Right atrium auricular region (tissue), 2 donors: ENCODE data around the gene PCGF6. TPM values are rescaled to one million over a fixed set of nuclear protein-coding genes. Genes with fewer than 3 reads are reported as not detected.

Experiments used
- DNase-seq: peaks from one replicate; pipeline ENCODE4 v3.0.0-alpha.2; 2019; ENCODE audit warnings: low spot score
- H3K27ac ChIP-seq, 2 donors: fragments of 200-600 bp; sonication (generic); 1 replicate in 1 of 2; 2 replicates in 1 of 2; pipeline ENCODE4 v1.5.1; 2016 to 2019
- H3K27me3 ChIP-seq, 2 donors: fragments of 200-600 bp; sonication (generic); one replicate each; pipeline versions ENCODE4 v1.5.1 to v1.6.0; 2017 to 2019
- H3K36me3 ChIP-seq: fragments of 200-600 bp; sonication (generic); one replicate; pipeline ENCODE4 v1.5.1; 2016
- H3K4me1 ChIP-seq, 2 donors: fragments of 200-600 bp; sonication (generic); one replicate each; pipeline versions ENCODE4 v1.5.1 to v1.6.0; 2017 to 2019
- H3K4me3 ChIP-seq, 2 donors: fragments of 200-600 bp; sonication (generic); 1 replicate in 1 of 2; 2 replicates in 1 of 2; pipeline ENCODE4 v1.5.1; 2017 to 2019; ENCODE audit warnings: mild to moderate bottlenecking in 1 of 2, moderate library complexity in 1 of 2
- H3K9me3 ChIP-seq, 2 donors: fragments of 200-600 bp; sonication (generic); one replicate each; pipeline ENCODE4 v1.5.1; 2019
- microRNA counts, 2 donors: library from miRNA; unstranded; fragments of <30 nt; microRNA quantifications; one replicate each; lab custom pipeline; 2016 to 2017
- microRNA-seq, 2 donors: library from miRNA; unstranded; fragments of <30 nt; microRNA quantifications; one replicate each; pipeline ENCODE4, GENCODE V29; 2016 to 2017; ENCODE audit warnings: borderline number of aligned reads in 2 of 2, borderline replicate concordance in 1 of 2
- total RNA-seq, 2 donors: library from RNA; depleted of rRNA; stranded (reverse); fragments of >200 nt; gene quantifications; one replicate each; pipeline ENCODE4 v1.1.0, GENCODE V29; 2016
- TF ChIP-seq, protein P1 (sequence below), 2 donors: fragments of 200-600 bp; sonication (generic); IDR thresholded peaks; one replicate each; pipeline ENCODE4 v1.5.1; 2019; ENCODE audit warnings: antibody characterized with exemption in 2 of 2

The PCGF6 gene
- total RNA-seq, 2 donors from 2014 or later = 4.5 to 10.4 TPM

DNA sequence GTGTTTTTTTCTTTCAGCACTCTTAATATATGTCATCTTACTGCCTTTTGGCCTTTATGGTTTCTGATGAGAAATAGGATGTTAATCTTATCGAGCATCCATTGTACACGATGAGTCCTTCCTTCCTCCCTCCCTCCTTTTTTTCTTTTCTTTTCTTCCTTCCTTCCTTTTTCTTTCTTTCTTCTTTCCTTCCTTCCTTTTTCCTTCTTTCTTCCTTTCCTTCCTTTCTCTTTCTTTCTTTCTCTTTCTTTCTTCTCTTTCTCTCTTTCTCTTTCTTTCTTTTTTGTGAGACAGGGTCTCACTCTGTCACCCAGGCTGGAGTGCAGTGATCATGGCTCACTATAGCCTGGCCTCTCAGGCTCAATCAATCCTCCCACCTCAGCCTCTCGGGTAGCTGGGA is 96.8 kb downstream of the PCGF6 start:
- Histone ChIP-seq H3K4me1 (no peaks in the 10 kb centered on the region), H3K36me3 (no peaks in the 10 kb centered on the region), H3K27me3 (no peaks in the 10 kb centered on the region), H3K27ac (no peak overlapping the region), H3K9me3 (no peaks in the 10 kb centered on the region), H3K4me3 (no peak overlapping the region)
- TF ChIP-seq, protein P1, sequence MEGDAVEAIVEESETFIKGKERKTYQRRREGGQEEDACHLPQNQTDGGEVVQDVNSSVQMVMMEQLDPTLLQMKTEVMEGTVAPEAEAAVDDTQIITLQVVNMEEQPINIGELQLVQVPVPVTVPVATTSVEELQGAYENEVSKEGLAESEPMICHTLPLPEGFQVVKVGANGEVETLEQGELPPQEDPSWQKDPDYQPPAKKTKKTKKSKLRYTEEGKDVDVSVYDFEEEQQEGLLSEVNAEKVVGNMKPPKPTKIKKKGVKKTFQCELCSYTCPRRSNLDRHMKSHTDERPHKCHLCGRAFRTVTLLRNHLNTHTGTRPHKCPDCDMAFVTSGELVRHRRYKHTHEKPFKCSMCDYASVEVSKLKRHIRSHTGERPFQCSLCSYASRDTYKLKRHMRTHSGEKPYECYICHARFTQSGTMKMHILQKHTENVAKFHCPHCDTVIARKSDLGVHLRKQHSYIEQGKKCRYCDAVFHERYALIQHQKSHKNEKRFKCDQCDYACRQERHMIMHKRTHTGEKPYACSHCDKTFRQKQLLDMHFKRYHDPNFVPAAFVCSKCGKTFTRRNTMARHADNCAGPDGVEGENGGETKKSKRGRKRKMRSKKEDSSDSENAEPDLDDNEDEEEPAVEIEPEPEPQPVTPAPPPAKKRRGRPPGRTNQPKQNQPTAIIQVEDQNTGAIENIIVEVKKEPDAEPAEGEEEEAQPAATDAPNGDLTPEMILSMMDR (IDR thresholded peaks at IDR 0.05) = no peak
- no peak for DNase-seq

MicroRNAs within 50 kb of the gene (microRNA counts, 767-probe panel; counts per million panel counts)
- microRNA hsa-miR-1307-3p (lab: Ali Mortazavi, UCI) = 0 to 1,434 counts per million in 2 donors

Small RNA genes lying within 50 kb of the gene (microRNA-seq; reads per million reads assigned to microRNA genes)
- 825 to 1,661 reads per million in 2 donors for gene MIR1307

Other genes with a start within 250 kb of the PCGF6 start
- 10 to 100 TPM; 28.5 to 32.7 TPM for gene NT5C2, start 157.9 kb downstream of the PCGF6 start, total RNA-seq
- gene RPEL1, start 105.3 kb downstream of the PCGF6 start, total RNA-seq = not detected
- not detected for gene INA, start 74.0 kb downstream of the PCGF6 start, total RNA-seq
- gene TAF5, start 16.8 kb upstream of the PCGF6 start, total RNA-seq = 1 to 10 TPM; 2.0 to 2.2 TPM
- gene ATP5MK, start 45.3 kb upstream of the PCGF6 start, total RNA-seq = 1,000 to 10,000 TPM in 1 of 2 donors, 100 to 1,000 TPM in 1; 554 to 1,203 TPM
- 10 to 100 TPM in 1 of 2 donors, 1 to 10 TPM in 1; 7.2 to 11.2 TPM for gene PDCD11, start 45.5 kb upstream of the PCGF6 start, total RNA-seq
- gene CALHM2, start 101.2 kb upstream of the PCGF6 start, total RNA-seq = 10 to 100 TPM; 23.8 to 57.7 TPM
- gene CALHM1, start 107.8 kb upstream of the PCGF6 start, total RNA-seq = not detected
- gene CALHM3, start 128.1 kb upstream of the PCGF6 start, total RNA-seq = not detected
- gene NEURL1, start 142.6 kb upstream of the PCGF6 start, total RNA-seq = under 1 TPM in 1 of 2 donors, not detected in 1; 0.12 TPM